Esophagus muscularis mucosa (tissue), 4 donors: Measurements from ENCODE around the gene CACHD1. TPM values are rescaled to one million over a fixed set of nuclear protein-coding genes. Genes with fewer than 3 reads are reported as not detected.

ENCODE experiments used
- DNase-seq: peaks from one replicate; pipeline ENCODE4 v3.0.0-alpha.2; 2017; ENCODE audit errors: extremely low spot score
- H3K27ac ChIP-seq, 4 donors: fragments of 200-600 bp; sonication (generic); replicated peaks in 1 of 4; 1 replicate in 3 of 4; 2 replicates in 1 of 4; pipeline ENCODE4 v1.5.1; 2016 to 2019; ENCODE audit warnings: mild to moderate bottlenecking in 1 of 4
- H3K27me3 ChIP-seq, 4 donors: fragments of 200-600 bp; sonication (generic); one replicate each; pipeline versions ENCODE4 v1.5.1 to v1.6.0; 2016 to 2019
- H3K36me3 ChIP-seq, 4 donors: fragments of 200-600 bp; sonication (generic); one replicate each; pipeline ENCODE4 v1.5.1; 2016 to 2019
- H3K4me1 ChIP-seq, 4 donors: fragments of 200-600 bp; sonication (generic); one replicate each; pipeline ENCODE4 v1.5.1; 2016 to 2019
- H3K4me3 ChIP-seq, 4 donors: fragments of 200-600 bp; sonication (generic); 1 replicate in 2 of 4; 2 replicates in 2 of 4; pipeline ENCODE4 v1.5.1; 2016 to 2019; ENCODE audit warnings: mild to moderate bottlenecking in 4 of 4, moderate library complexity in 1 of 4
- H3K9me3 ChIP-seq, 4 donors: fragments of 200-600 bp; sonication (generic); 1 replicate in 3 of 4; 2 replicates in 1 of 4; pipeline ENCODE4 v1.5.1; 2016 to 2019
- EP300 ChIP-seq: sonication (generic); formaldehyde crosslinking; IDR thresholded peaks from one replicate; pipeline ENCODE4 v1.6.1; 2017; ENCODE audit warnings: antibody characterized with exemption
- POLR2A ChIP-seq: fragments of 450-650 bp; IDR thresholded peaks from one replicate; pipeline ENCODE4 v1.6.1; 2017; ENCODE audit warnings: antibody characterized with exemption, moderate library complexity, mild to moderate bottlenecking, low read depth
- POLR2AphosphoS5 ChIP-seq, 2 donors: sonication (generic); formaldehyde crosslinking; IDR thresholded peaks; one replicate each; pipeline ENCODE4 v1.6.1; 2017; ENCODE audit warnings: antibody characterized with exemption in 2 of 2
- WGBS: methylation state at CpG from one replicate; pipeline ENCODE4 v1.1.5; 2018; 5-methylcytosine and 5-hydroxymethylcytosine counted together
- intact Hi-C: fragments of 100-400 bp; cut with DNase I; formaldehyde crosslinking; loops from one replicate; pipeline ENCODE4 v1.15.1; 2023
- total RNA-seq, 4 donors: library from RNA; depleted of rRNA; stranded (reverse); fragments of >200 nt; gene quantifications; one replicate each; pipeline versions ENCODE4 v1.1.0 to v1.2.1, GENCODE V29; 2016
- TF ChIP-seq, protein P1 (sequence below), 3 experiments: fragments of 200-600 bp in 2 of 3; fragments of 450-650 bp in 1 of 3; sonication (generic) in 2 of 3; IDR thresholded peaks; one replicate each; pipeline ENCODE4 v1.5.1; 2017 to 2019; ENCODE audit warnings: antibody characterized with exemption in 3 of 3, mild to moderate bottlenecking in 2 of 3, moderate library complexity in 1 of 3

Gene CACHD1
- total RNA-seq, 4 donors from 2014 or later = 6.6 to 10.7 (median 10.1) TPM

DNA sequence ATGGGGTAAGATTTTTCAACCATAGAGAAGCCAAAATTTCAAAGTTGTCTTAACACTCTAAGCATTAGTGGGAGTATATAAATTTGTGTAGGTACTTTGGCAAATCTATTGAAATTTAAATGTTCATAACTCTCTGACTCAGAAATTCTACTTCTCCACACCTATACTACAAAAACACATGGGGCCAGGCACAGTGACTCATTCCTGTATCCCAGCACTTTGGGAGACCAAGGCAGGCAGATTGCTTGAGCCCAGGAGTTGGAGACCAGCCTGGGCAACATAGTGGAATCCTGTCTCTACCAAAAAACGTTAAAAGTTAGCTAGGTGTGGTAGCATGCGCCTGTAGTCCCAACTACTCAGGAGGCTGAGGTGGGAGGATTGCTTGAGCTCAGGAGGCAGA, 233.7 kb downstream of the CACHD1 start:
- Histone ChIP-seq H3K4me1 (no peaks in the 10 kb centered on the region), H3K36me3 (no peaks in the 10 kb centered on the region), H3K27ac (no peak overlapping the region), H3K4me3 (no peak overlapping the region), H3K9me3 (no peaks in the 10 kb centered on the region), H3K27me3 (no peaks in the 10 kb centered on the region)
- DNase-seq = peak; percentile 24
- intact Hi-C loops = no loop called here
- TF ChIP-seq POLR2AphosphoS5 (IDR thresholded peaks at IDR 0.05) (no peak), POLR2A (no peak), EP300 (no peak)
- TF ChIP-seq, protein P1, sequence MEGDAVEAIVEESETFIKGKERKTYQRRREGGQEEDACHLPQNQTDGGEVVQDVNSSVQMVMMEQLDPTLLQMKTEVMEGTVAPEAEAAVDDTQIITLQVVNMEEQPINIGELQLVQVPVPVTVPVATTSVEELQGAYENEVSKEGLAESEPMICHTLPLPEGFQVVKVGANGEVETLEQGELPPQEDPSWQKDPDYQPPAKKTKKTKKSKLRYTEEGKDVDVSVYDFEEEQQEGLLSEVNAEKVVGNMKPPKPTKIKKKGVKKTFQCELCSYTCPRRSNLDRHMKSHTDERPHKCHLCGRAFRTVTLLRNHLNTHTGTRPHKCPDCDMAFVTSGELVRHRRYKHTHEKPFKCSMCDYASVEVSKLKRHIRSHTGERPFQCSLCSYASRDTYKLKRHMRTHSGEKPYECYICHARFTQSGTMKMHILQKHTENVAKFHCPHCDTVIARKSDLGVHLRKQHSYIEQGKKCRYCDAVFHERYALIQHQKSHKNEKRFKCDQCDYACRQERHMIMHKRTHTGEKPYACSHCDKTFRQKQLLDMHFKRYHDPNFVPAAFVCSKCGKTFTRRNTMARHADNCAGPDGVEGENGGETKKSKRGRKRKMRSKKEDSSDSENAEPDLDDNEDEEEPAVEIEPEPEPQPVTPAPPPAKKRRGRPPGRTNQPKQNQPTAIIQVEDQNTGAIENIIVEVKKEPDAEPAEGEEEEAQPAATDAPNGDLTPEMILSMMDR (IDR thresholded peaks at IDR 0.05) = no peak
- WGBS = 84% methylated on average over 2 of the region's 2 CpGs

DNA sequence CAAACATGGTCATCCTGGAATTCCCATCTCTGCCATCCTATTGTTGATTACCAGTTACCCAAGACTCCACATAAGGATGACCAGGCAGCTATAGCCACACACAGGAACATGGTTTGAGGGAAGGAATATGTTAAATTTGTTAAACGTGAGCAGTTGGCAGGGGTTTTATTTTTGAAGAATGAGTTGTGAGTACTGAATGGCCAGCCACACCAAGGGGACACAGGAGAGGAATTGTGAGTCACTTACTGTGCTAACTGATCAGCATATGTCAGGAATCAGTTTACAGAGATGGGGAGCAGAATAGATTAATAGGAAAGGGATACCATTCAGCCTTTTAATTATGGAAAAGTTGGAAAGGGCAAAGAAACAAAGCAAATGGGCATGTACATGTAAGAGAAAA, 235.7 kb downstream of the CACHD1 start:
- H3K4me3 ChIP-seq = no peak overlapping the region

DNA sequence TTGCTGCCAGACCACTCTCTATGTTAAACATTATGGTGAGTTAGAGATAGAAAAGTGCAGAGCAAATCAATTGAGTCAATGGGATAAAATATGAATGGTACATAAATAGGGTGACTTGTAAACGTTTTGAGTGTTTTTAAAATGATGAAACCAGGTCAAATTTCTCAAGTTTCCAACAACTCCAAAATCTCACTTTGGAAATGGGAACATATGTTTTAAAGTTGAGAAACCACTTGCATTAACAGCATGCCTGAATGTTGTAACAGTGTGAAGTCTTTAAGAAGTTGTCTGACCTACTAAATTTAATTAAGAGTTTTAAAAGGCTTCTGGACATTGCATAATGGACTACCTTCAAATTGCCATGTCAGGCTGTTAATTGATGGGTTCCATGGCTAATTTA, 241.3 kb downstream of the CACHD1 start:
- H3K9me3 ChIP-seq = no peaks in the 10 kb centered on the region
- WGBS = 48% methylated on average over 1 of the region's 1 CpG
- no peak for TF ChIP-seq EP300
- TF ChIP-seq POLR2AphosphoS5 (IDR thresholded peaks at IDR 0.05) = no peak
- TF ChIP-seq, protein P1 (IDR thresholded peaks at IDR 0.05) = no peak
- TF ChIP-seq POLR2A = no peak
- no peaks in the 10 kb centered on the region for H3K36me3 ChIP-seq
- no peaks in the 10 kb centered on the region for H3K27me3 ChIP-seq
- no peak for DNase-seq
- H3K27ac ChIP-seq = no peak overlapping the region
- no peaks in the 10 kb centered on the region for H3K4me1 ChIP-seq
- intact Hi-C loops = no loop called here
- no peak overlapping the region for H3K4me3 ChIP-seq

More for the DNA sequence above, 235.7 kb downstream of the CACHD1 start:
- Histone ChIP-seq H3K36me3 (no peaks in the 10 kb centered on the region), H3K27ac (no peak overlapping the region), H3K4me1 (no peaks in the 10 kb centered on the region), H3K27me3 (no peaks in the 10 kb centered on the region), H3K9me3 (no peaks in the 10 kb centered on the region)
- intact Hi-C loops = no loop called here
- no peak for TF ChIP-seq POLR2AphosphoS5 (IDR thresholded peaks at IDR 0.05)
- peak; percentile 47 for DNase-seq
- 43% methylated on average over 1 of the region's 1 CpG for WGBS

DNA sequence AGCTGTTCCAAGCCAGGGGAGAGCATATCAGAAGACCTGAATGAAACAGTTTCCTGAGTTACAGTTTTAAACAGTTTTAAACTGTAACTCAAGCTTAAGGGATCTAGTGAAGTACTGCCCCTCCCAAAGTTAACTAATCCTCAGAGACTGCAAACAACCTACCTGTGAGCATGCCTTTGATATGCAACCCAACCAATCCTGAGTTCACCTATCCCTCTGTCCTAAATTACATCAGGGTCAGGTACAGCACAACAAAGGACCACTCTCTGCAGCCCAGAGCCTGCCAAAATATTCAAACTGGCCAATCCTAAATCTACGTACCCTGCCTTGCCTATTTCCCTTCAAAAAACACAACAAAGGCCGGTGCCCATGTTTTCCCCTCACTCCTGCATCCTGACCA, 242.1 kb downstream of the CACHD1 start:
- no peaks in the 10 kb centered on the region for H3K27me3 ChIP-seq
- H3K4me3 ChIP-seq = no peak overlapping the region
- H3K4me1 ChIP-seq = no peaks in the 10 kb centered on the region
- peak; percentile 34 for DNase-seq
- no peaks in the 10 kb centered on the region for H3K36me3 ChIP-seq
- no peaks in the 10 kb centered on the region for H3K9me3 ChIP-seq
- H3K27ac ChIP-seq = no peak overlapping the region
- TF ChIP-seq POLR2AphosphoS5 (IDR thresholded peaks at IDR 0.05) (no peak), EP300 (no peak), POLR2A (no peak)
- TF ChIP-seq, protein P1 (IDR thresholded peaks at IDR 0.05) = no peak
- intact Hi-C loops = no loop called here
- WGBS = 86% methylated on average over 2 of the region's 2 CpGs

DNA sequence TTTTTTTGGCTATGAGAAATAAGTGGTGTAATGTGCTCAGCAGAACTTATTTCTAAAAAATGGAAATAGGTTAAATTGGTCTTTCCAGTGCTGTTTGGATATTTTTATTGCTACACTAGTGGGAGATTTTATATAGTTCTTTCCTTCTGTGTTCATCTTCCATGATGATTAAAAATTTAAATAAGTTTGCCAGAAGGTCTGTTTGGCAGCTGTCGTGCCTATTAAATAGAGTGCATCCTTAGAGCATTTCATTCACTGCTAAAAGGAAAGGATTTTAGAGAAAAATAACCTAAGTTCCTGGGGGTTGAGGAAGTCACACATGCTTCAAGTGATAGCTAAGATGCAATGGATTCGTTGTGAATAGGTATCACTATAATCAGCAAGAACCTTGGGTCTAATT, 245.3 kb downstream of the CACHD1 start:
- WGBS = 73% methylated on average over 2 of the region's 2 CpGs
- no peak overlapping the region for H3K4me3 ChIP-seq
- H3K27ac ChIP-seq = no peak overlapping the region
- TF ChIP-seq POLR2AphosphoS5 (IDR thresholded peaks at IDR 0.05) (no peak), EP300 (no peak), POLR2A (no peak)
- TF ChIP-seq, protein P1 (IDR thresholded peaks at IDR 0.05) = no peak
- no peaks in the 10 kb centered on the region for H3K9me3 ChIP-seq
- H3K36me3 ChIP-seq = no peaks in the 10 kb centered on the region
- intact Hi-C loops = no loop called here
- no peaks in the 10 kb centered on the region for H3K27me3 ChIP-seq
- no peaks in the 10 kb centered on the region for H3K4me1 ChIP-seq
- DNase-seq = no peak
